Measurements from ENCODE around the gene ZC3HAV1. TPM values are rescaled to one million over a fixed set of nuclear protein-coding genes. Genes with fewer than 3 reads are reported as not detected.

Gene ZC3HAV1
- total and polyA plus RNA-seq, 10 of the 15 experiments (the other 5 are each of a cell fraction or from before 2014, with no cell fraction given), result 18.5 to 55.3 (median 44.7) TPM

- ChIA-PET RAD21 (ENCODE audit: unreplicated experiment) (no interaction called here), CTCF (interaction anchor here (1.3 kb wide), 1 partner anchor 21 kb away, joined by 4 read pairs; a partner anchor contains a TSS), SMC1A (ENCODE audit: uncharacterized antibody, unreplicated experiment) (no interaction called here), POLR2A (interaction anchor here (0.6 to 1.5 kb wide), 3 partner anchors 8 to 158 kb away, joined by 4 to 10 read pairs (median 6); no protein-coding TSS in a partner anchor)
- no peaks in the 10 kb centered on the region for H3K27me3 ChIP-seq (replicated peaks in 1 of 2; ENCODE audit: control insufficient read depth in 2 of 2, insufficient read depth in 2 of 2, low read length in 1 of 2)
- peaks cover 23% of the 10 kb centered on the region for H3K79me2 ChIP-seq (ENCODE audit: control insufficient read depth, insufficient read depth, low read length)
- 89% methylated on average over 2 of the region's 2 CpGs for WGBS (ENCODE audit: insufficient coverage, insufficient replicate concordance, low lambda C conversion rate, missing lambda C conversion rate)
- in situ Hi-C loops (cut with MboI), result loop anchor here (5.0 to 10.0 kb wide), 2 partner anchors 245 to 942 kb away; partner anchors contain the start of gene LUC7L2
- no peak overlapping the region for H3K27ac ChIP-seq (ENCODE audit: control insufficient read depth, insufficient read depth)
- no TSS peak for BruUV-seq (replicated peaks)
- intact Hi-C loops (cut with micrococcal nuclease; ENCODE audit: unreplicated experiment), result no loop called here
- H3K9ac ChIP-seq (ENCODE audit: control insufficient read depth, insufficient read depth, low read length), result no peak overlapping the region
- H4K20me1 ChIP-seq (ENCODE audit: control insufficient read depth, insufficient read depth), result no peaks in the 10 kb centered on the region
- ATAC-seq (no peak), DNase-seq (ENCODE audit: low read depth, low spot score) (no peak), FAIRE-seq (no peak)
- H3K9me3 ChIP-seq (replicated peaks; ENCODE audit: control insufficient read depth, insufficient read depth, low read length), result no peaks in the 10 kb centered on the region; the same call in 1 of the 3 replicates
- H3K4me2 ChIP-seq (ENCODE audit: control insufficient read depth, insufficient read depth), result no peak overlapping the region
- peaks cover 12% of the 10 kb centered on the region; the same call in 1 of the 2 replicates for H3K4me1 ChIP-seq (ENCODE audit: control insufficient read depth, insufficient read depth, low read length)
- H2AFZ ChIP-seq (ENCODE audit: control insufficient read depth, low read depth, low read length), result no peak overlapping the region
- TF ChIP-seq RELB (IDR thresholded peaks at IDR 0.05; ENCODE audit: low read depth), result no peak
- TF ChIP-seq BRCA1 (IDR thresholded peaks at IDR 0.05; ENCODE audit: low read depth, low read length), result no peak
- no peak for TF ChIP-seq ZSCAN29 (IDR thresholded peaks at IDR 0.05)
- no peak for TF ChIP-seq SMARCA5 (IDR thresholded peaks at IDR 0.05)
- TF ChIP-seq MTA3 (IDR thresholded peaks at IDR 0.05; ENCODE audit: borderline replicate concordance, low read length), result no peak
- TF ChIP-seq RAD21 (IDR thresholded peaks at IDR 0.05; ENCODE audit: insufficient read depth, low read depth, low read length), result no peak
- no peak for TF ChIP-seq ZNF384 (IDR thresholded peaks at IDR 0.05; ENCODE audit: borderline replicate concordance, low read depth, low read length)
- TF ChIP-seq PAX5 (IDR thresholded peaks at IDR 0.05; ENCODE audit: borderline replicate concordance, low read depth, low read length), result no peak
- TF ChIP-seq PBX3 (IDR thresholded peaks at IDR 0.05; ENCODE audit: insufficient replicate concordance, low read depth, low read length), result no peak
- TF ChIP-seq IKZF2 (IDR thresholded peaks at IDR 0.05), result no peak
- no peak for TF ChIP-seq SKIL (IDR thresholded peaks at IDR 0.05; ENCODE audit: low read depth, poor library complexity, severe bottlenecking)
- TF ChIP-seq SIX5 (IDR thresholded peaks at IDR 0.05; ENCODE audit: low read depth, low read length, severe bottlenecking), result no peak
- no peak for TF ChIP-seq TCF12 (IDR thresholded peaks at IDR 0.05; ENCODE audit: low read depth, low read length)
- TF ChIP-seq ESRRA (IDR thresholded peaks at IDR 0.05; ENCODE audit: low read length), result no peak
- no peak for TF ChIP-seq CHD1 (IDR thresholded peaks at IDR 0.05; ENCODE audit: low read depth, low read length)
- TF ChIP-seq PML (IDR thresholded peaks at IDR 0.05; ENCODE audit: low read length), result no peak
- TF ChIP-seq YBX1 (IDR thresholded peaks at IDR 0.05), result no peak
- TF ChIP-seq USF1 (IDR thresholded peaks at IDR 0.05; ENCODE audit: borderline replicate concordance, extremely low read length, insufficient read depth, low read depth, low read length), result no peak
- no peak overlapping the region for H3K4me3 ChIP-seq
- no peaks in the 10 kb centered on the region for H3K36me3 ChIP-seq (ENCODE audit: control insufficient read depth in 2 of 2, insufficient read depth in 2 of 2, low read length in 1 of 2)
Observed at GRCh38 chr7:139112741-139113250, 3.3 kb upstream of the ZC3HAV1 start.

Measured in GM12878 (cell line).